Parathyroid adenoma (tissue), 2 donors: ENCODE results near the gene MAPK6.

Experiments used
- H2AFZ ChIP-seq: fragments of 300-600 bp; sonication (generic); one replicate; pipeline ENCODE4 v1.7.0; 2017; ENCODE audit warnings: antibody characterized with exemption, mild to moderate bottlenecking
- H3K27ac ChIP-seq: fragments of 300-600 bp; sonication (generic); one replicate; pipeline ENCODE4 v1.7.0; 2017
- H3K27me3 ChIP-seq: fragments of 300-600 bp; sonication (generic); one replicate; pipeline ENCODE4 v1.7.0; 2017; ENCODE audit warnings: low read length; ENCODE audit not compliant: control insufficient read depth, insufficient read depth
- H3K36me3 ChIP-seq: fragments of 300-600 bp; sonication (generic); one replicate; pipeline ENCODE4 v1.7.0; 2017; ENCODE audit warnings: low read length; ENCODE audit not compliant: control insufficient read depth, insufficient read depth
- H3K4me1 ChIP-seq: fragments of 300-600 bp; sonication (generic); one replicate; pipeline ENCODE4 v1.7.0; 2017; ENCODE audit warnings: control low read depth
- H3K4me2 ChIP-seq: fragments of 300-600 bp; sonication (generic); one replicate; pipeline ENCODE4 v1.7.0; 2017; ENCODE audit warnings: low read length
- H3K4me3 ChIP-seq: fragments of 300-600 bp; sonication (generic); one replicate; pipeline ENCODE4 v1.7.0; 2017; ENCODE audit warnings: low read depth, low read length
- H3K79me2 ChIP-seq: fragments of 300-600 bp; sonication (generic); one replicate; pipeline ENCODE4 v1.7.0; 2017; ENCODE audit warnings: control low read depth
- H3K9ac ChIP-seq: fragments of 300-600 bp; sonication (generic); one replicate; pipeline ENCODE4 v1.7.0; 2017; ENCODE audit warnings: mild to moderate bottlenecking
- H3K9me3 ChIP-seq: fragments of 300-600 bp; sonication (generic); one replicate; pipeline ENCODE4 v1.7.0; 2017; ENCODE audit warnings: low read length; ENCODE audit not compliant: control insufficient read depth
- CTCF ChIP-seq: fragments of 300-600 bp; sonication (generic); IDR thresholded peaks from one replicate; pipeline ENCODE4 v1.7.0; 2017; ENCODE audit warnings: antibody characterized with exemption, mild to moderate bottlenecking
- donor health status: primary hyperparathyroidism.

The MAPK6 gene

GRCh38 chr15:52104532-52105004 is 85.5 kb downstream of the MAPK6 start:
- Histone ChIP-seq H3K4me3 (no peak overlapping the region), H3K27ac (no peak overlapping the region), H3K4me1 (no peaks in the 10 kb centered on the region)

GRCh38 chr15:52105846-52106245 is 86.8 kb downstream of the MAPK6 start:
- no peak for TF ChIP-seq CTCF
- no peaks in the 10 kb centered on the region for H3K79me2 ChIP-seq
- no peaks in the 10 kb centered on the region for H3K9me3 ChIP-seq
- H3K9ac ChIP-seq = no peak overlapping the region
- no peak overlapping the region for H3K4me2 ChIP-seq
- no peaks in the 10 kb centered on the region for H3K27me3 ChIP-seq
- H3K36me3 ChIP-seq = no peaks in the 10 kb centered on the region
- no peak overlapping the region for H3K27ac ChIP-seq
- H3K4me3 ChIP-seq = no peak overlapping the region
- no peaks in the 10 kb centered on the region for H3K4me1 ChIP-seq
- no peak overlapping the region for H2AFZ ChIP-seq

More at GRCh38 chr15:52104532-52105004, 85.5 kb downstream of the MAPK6 start:
- Histone ChIP-seq H3K79me2 (no peaks in the 10 kb centered on the region), H3K9me3 (no peaks in the 10 kb centered on the region), H3K36me3 (no peaks in the 10 kb centered on the region), H3K4me2 (no peak overlapping the region), H3K27me3 (no peaks in the 10 kb centered on the region), H3K9ac (no peak overlapping the region), H2AFZ (no peak overlapping the region)
- no peak for TF ChIP-seq CTCF

- Histone ChIP-seq H3K79me2 (no peaks in the 10 kb centered on the region), H3K27ac (no peak overlapping the region), H3K27me3 (no peaks in the 10 kb centered on the region), H3K9ac (no peak overlapping the region), H3K9me3 (no peaks in the 10 kb centered on the region), H3K4me3 (no peak overlapping the region), H3K4me1 (no peaks in the 10 kb centered on the region), H3K36me3 (no peaks in the 10 kb centered on the region), H2AFZ (no peak overlapping the region), H3K4me2 (no peak overlapping the region)
- no peak for TF ChIP-seq CTCF
These were observed 87.6 kb downstream of the MAPK6 start for GRCh38 chr15:52106641-52107040.

GRCh38 chr15:52107238-52107637 is 88.2 kb downstream of the MAPK6 start:
- Histone ChIP-seq H3K9ac (no peak overlapping the region), H2AFZ (no peak overlapping the region), H3K27ac (no peak overlapping the region), H3K9me3 (no peaks in the 10 kb centered on the region), H3K27me3 (no peaks in the 10 kb centered on the region), H3K4me2 (no peak overlapping the region), H3K36me3 (no peaks in the 10 kb centered on the region), H3K4me3 (no peak overlapping the region), H3K79me2 (no peaks in the 10 kb centered on the region), H3K4me1 (no peaks in the 10 kb centered on the region)
- no peak for TF ChIP-seq CTCF
